GM18505 (cell line): ENCODE results near the gene RAB40C.
"Not testable (repeated sequence)": the region's sequence is repeated elsewhere in the genome, so short reads cannot be mapped to it uniquely, and the experiment has no call there.

ENCODE experiments used
- ATAC-seq: cut with Tn5 transposase; IDR thresholded peaks from one replicate; pipeline ENCODE4 v1.9.1; 2021; ENCODE audit not compliant: unreplicated experiment
- POLR2A ChIP-seq: IDR thresholded peaks from 4 replicates; pipeline ENCODE4 v1.6.1; 2011; ENCODE audit warnings: borderline replicate concordance; ENCODE audit not compliant: insufficient read depth, insufficient read length; ENCODE audit errors: extremely low read depth

The RAB40C gene

GRCh38 chr16:595094-595528, 5.2 kb downstream of the RAB40C start:
- no peak for TF ChIP-seq POLR2A
- ATAC-seq: no peak

- ATAC-seq: no peak
- no peak for TF ChIP-seq POLR2A
Measured at GRCh38 chr16:595942-596735, 6.3 kb downstream of the RAB40C start.

GRCh38 chr16:596736-597060, 6.8 kb downstream of the RAB40C start:
- no peak for ATAC-seq
- no peak for TF ChIP-seq POLR2A

GRCh38 chr16:597655-598054, 7.8 kb downstream of the RAB40C start:
- ATAC-seq: not testable (repeated sequence)

- no peak for ATAC-seq
Measured at GRCh38 chr16:598823-599739, 9.2 kb downstream of the RAB40C start.

GRCh38 chr16:600781-601180, 10.9 kb downstream of the RAB40C start:
- ATAC-seq: no peak
- no peak for TF ChIP-seq POLR2A

More at GRCh38 chr16:598823-599739, 9.2 kb downstream of the RAB40C start:
- TF ChIP-seq POLR2A: no peak

- no peak for TF ChIP-seq POLR2A
- no peak for ATAC-seq
Measured at GRCh38 chr16:603933-604332, 14.1 kb downstream of the RAB40C start.

GRCh38 chr16:606656-607307, 16.9 kb downstream of the RAB40C start:
- no peak for ATAC-seq
- no peak for TF ChIP-seq POLR2A

- no peak for TF ChIP-seq POLR2A
- no peak for ATAC-seq
Measured at GRCh38 chr16:608019-608418, 18.2 kb downstream of the RAB40C start.

- no peak for TF ChIP-seq POLR2A
- no peak for ATAC-seq
Measured at GRCh38 chr16:609316-609715, 19.4 kb downstream of the RAB40C start.

- ATAC-seq: no peak
- TF ChIP-seq POLR2A: no peak
Measured at GRCh38 chr16:609984-610383, 20.1 kb downstream of the RAB40C start.

GRCh38 chr16:610513-611381, 20.9 kb downstream of the RAB40C start:
- no peak for ATAC-seq

GRCh38 chr16:615122-615521, 25.3 kb downstream of the RAB40C start:
- no peak for TF ChIP-seq POLR2A
- no peak for ATAC-seq

More at GRCh38 chr16:610513-611381, 20.9 kb downstream of the RAB40C start:
- TF ChIP-seq POLR2A: no peak
